LNCaP clone FGC (cell line): ENCODE measurements around the gene CBX4.

Experiments
- DNase-seq: peaks from one replicate; pipeline ENCODE4 v3.0.0-alpha.2; 2011; ENCODE audit warnings: low read depth
- H3K4me3 ChIP-seq: 2 replicates; pipeline ENCODE4 v1.5.1; 2011; ENCODE audit warnings: mild to moderate bottlenecking, low read depth, low read length, control low read depth
- CTCF ChIP-seq: IDR thresholded peaks from 2 replicates; pipeline ENCODE4 v1.5.1; 2012; ENCODE audit warnings: mild to moderate bottlenecking; ENCODE audit not compliant: control insufficient read depth, insufficient read depth; ENCODE audit errors: extremely low read depth

CBX4 gene

GRCh38 chr17:79801156-79802038, 37.8 kb downstream of the CBX4 start:
- no peak for DNase-seq
- no peak for TF ChIP-seq CTCF
- no peak overlapping the region for H3K4me3 ChIP-seq

GRCh38 chr17:79800325-79801155, 38.7 kb downstream of the CBX4 start:
- H3K4me3 ChIP-seq, result peak overlapping the region; percentile 32
- no peak for TF ChIP-seq CTCF
- no peak for DNase-seq

GRCh38 chr17:79799538-79800324, 39.5 kb downstream of the CBX4 start:
- no peak for DNase-seq
- peak overlapping the region; percentile 32 for H3K4me3 ChIP-seq
- no peak for TF ChIP-seq CTCF

GRCh38 chr17:79799174-79799537, 40.1 kb downstream of the CBX4 start:
- no peak for TF ChIP-seq CTCF
- H3K4me3 ChIP-seq, result no peak overlapping the region
- no peak for DNase-seq

GRCh38 chr17:79798299-79799173, 40.7 kb downstream of the CBX4 start:
- no peak for DNase-seq
- no peak for TF ChIP-seq CTCF
- no peak overlapping the region for H3K4me3 ChIP-seq
